OCI-LY1 (cell line): ENCODE data around the gene C3.

ENCODE experiments used
- H2AFZ ChIP-seq: fragments of 200-600 bp; sonication (generic), shearing (Covaris generic); 2 replicates; pipeline ENCODE4 v1.6.0; 2014; ENCODE audit warnings: antibody characterized with exemption, mild to moderate bottlenecking, low read length
- H3F3A ChIP-seq: fragments of 200-600 bp; sonication (generic), shearing (Covaris generic); 2 replicates; pipeline ENCODE4 v1.6.0; 2014; ENCODE audit warnings: mild to moderate bottlenecking, antibody characterized with exemption, low read length, moderate library complexity; ENCODE audit not compliant: insufficient read depth
- H3K27ac ChIP-seq: fragments of 200-600 bp; sonication (generic); 2 replicates; pipeline ENCODE4 v1.5.1; 2014; ENCODE audit warnings: low read length, mixed run types, mild to moderate bottlenecking, low read depth; ENCODE audit not compliant: poor library complexity, severe bottlenecking
- H3K27me3 ChIP-seq: fragments of 200-600 bp; sonication (generic); 2 replicates; pipeline ENCODE4 v1.6.0; 2014; ENCODE audit warnings: antibody characterized with exemption, mild to moderate bottlenecking, low read length, moderate library complexity; ENCODE audit not compliant: insufficient read depth
- H3K36me3 ChIP-seq: fragments of 200-600 bp; sonication (generic); 2 replicates; pipeline ENCODE4 v1.6.1; 2014; ENCODE audit warnings: mild to moderate bottlenecking, antibody characterized with exemption, low read length, moderate library complexity, mixed read lengths; ENCODE audit not compliant: insufficient read depth
- H3K4me1 ChIP-seq: fragments of 200-600 bp; sonication (generic); 2 replicates; pipeline ENCODE4 v1.5.1; 2014; ENCODE audit warnings: mild to moderate bottlenecking, low read length, moderate library complexity; ENCODE audit not compliant: insufficient read depth, severe bottlenecking
- H3K4me2 ChIP-seq: fragments of 200-600 bp; sonication (generic), shearing (Covaris generic); 2 replicates; pipeline ENCODE4 v1.6.1; 2014; ENCODE audit warnings: low read length
- H3K4me3 ChIP-seq: fragments of 200-600 bp; sonication (generic); 2 replicates; pipeline ENCODE4 v1.5.1; 2014; ENCODE audit warnings: low read length, low read depth, mild to moderate bottlenecking, mixed read lengths; ENCODE audit not compliant: poor library complexity, severe bottlenecking
- H3K79me2 ChIP-seq: fragments of 200-600 bp; shearing (Covaris generic); 2 replicates; pipeline ENCODE4 v1.6.1; 2016; ENCODE audit warnings: mixed run types, low read length, mixed read lengths; ENCODE audit not compliant: insufficient read depth
- H3K9ac ChIP-seq: fragments of 200-600 bp; sonication (generic), shearing (Covaris generic); 2 replicates; pipeline ENCODE4 v1.6.1; 2014; ENCODE audit warnings: mild to moderate bottlenecking, low read length, mixed read lengths
- H3K9me2 ChIP-seq: fragments of 200-600 bp; sonication (generic), shearing (Covaris generic); 2 replicates; pipeline ENCODE4 v1.6.1; 2014; ENCODE audit warnings: low read depth, mild to moderate bottlenecking, low read length, mixed read lengths
- H3K9me3 ChIP-seq: fragments of 200-600 bp; shearing (Covaris generic); 2 replicates; pipeline ENCODE4 v1.6.1; 2014; ENCODE audit warnings: low read length, mixed read lengths
- H4K20me1 ChIP-seq: fragments of 200-600 bp; sonication (generic), shearing (Covaris generic); 2 replicates; pipeline ENCODE4 v1.6.0; 2016; ENCODE audit warnings: mild to moderate bottlenecking, low read length; ENCODE audit not compliant: insufficient read depth
- CTCF ChIP-seq: fragments of 200-600 bp; sonication (generic), shearing (Covaris generic); IDR thresholded peaks from 2 replicates; pipeline ENCODE4 v1.5.1; 2017; ENCODE audit warnings: mild to moderate bottlenecking, antibody characterized with exemption, low read length, moderate library complexity, mixed read lengths
- EZH2 ChIP-seq: fragments of 200-600 bp; sonication (generic), shearing (Covaris generic); IDR thresholded peaks from 2 replicates; pipeline ENCODE4 v1.8.0; 2017; ENCODE audit warnings: borderline replicate concordance, mixed run types, mild to moderate bottlenecking, antibody characterized with exemption, low read length, moderate library complexity, mixed read lengths

The C3 gene

GRCh38 chr19:6679139-6679538 is 41.3 kb downstream of the C3 start:
- H3K4me1 ChIP-seq = peaks cover 9% of the 10 kb centered on the region
- no peaks in the 10 kb centered on the region for H3K9me2 ChIP-seq
- no peak overlapping the region for H3K9ac ChIP-seq
- no peak overlapping the region for H3K4me2 ChIP-seq
- no peaks in the 10 kb centered on the region for H4K20me1 ChIP-seq
- no peaks in the 10 kb centered on the region for H3K36me3 ChIP-seq
- no peak overlapping the region for H3K27ac ChIP-seq
- TF ChIP-seq CTCF (no peak), EZH2 (no peak)
- no peak overlapping the region for H2AFZ ChIP-seq
- no peak overlapping the region for H3K4me3 ChIP-seq
- peaks cover 5% of the 10 kb centered on the region; the same call in 1 of the 2 replicates for H3K27me3 ChIP-seq
- no peaks in the 10 kb centered on the region for H3K79me2 ChIP-seq
- no peaks in the 10 kb centered on the region for H3F3A ChIP-seq
- H3K9me3 ChIP-seq = no peaks in the 10 kb centered on the region

- H3K4me3 ChIP-seq = no peak overlapping the region
- no peaks in the 10 kb centered on the region for H3F3A ChIP-seq
- H3K79me2 ChIP-seq = no peaks in the 10 kb centered on the region
- no peaks in the 10 kb centered on the region for H3K36me3 ChIP-seq
- TF ChIP-seq EZH2 = no peak
- TF ChIP-seq CTCF = no peak
- H2AFZ ChIP-seq = no peak overlapping the region
- H3K4me1 ChIP-seq = peaks cover 9% of the 10 kb centered on the region
- H3K9me2 ChIP-seq = no peaks in the 10 kb centered on the region
- no peaks in the 10 kb centered on the region for H3K9me3 ChIP-seq
- no peak overlapping the region for H3K27ac ChIP-seq
- H3K4me2 ChIP-seq = no peak overlapping the region
- H3K27me3 ChIP-seq = peaks cover 5% of the 10 kb centered on the region; the same call in 1 of the 2 replicates
- H3K9ac ChIP-seq = no peak overlapping the region
- no peaks in the 10 kb centered on the region for H4K20me1 ChIP-seq
Observed at GRCh38 chr19:6678690-6679109, 41.8 kb downstream of the C3 start.

GRCh38 chr19:6677883-6678689 is 42.4 kb downstream of the C3 start:
- no peak overlapping the region for H3K9ac ChIP-seq
- no peaks in the 10 kb centered on the region for H3K36me3 ChIP-seq
- no peak overlapping the region for H2AFZ ChIP-seq
- H3F3A ChIP-seq = no peaks in the 10 kb centered on the region
- no peaks in the 10 kb centered on the region for H4K20me1 ChIP-seq
- peaks cover 9% of the 10 kb centered on the region for H3K4me1 ChIP-seq
- peaks cover 5% of the 10 kb centered on the region; the same call in 1 of the 2 replicates for H3K27me3 ChIP-seq
- H3K4me3 ChIP-seq = no peak overlapping the region
- H3K9me2 ChIP-seq = no peaks in the 10 kb centered on the region
- no peak for TF ChIP-seq EZH2
- no peak for TF ChIP-seq CTCF
- H3K79me2 ChIP-seq = no peaks in the 10 kb centered on the region
- H3K4me2 ChIP-seq = no peak overlapping the region
- H3K9me3 ChIP-seq = no peaks in the 10 kb centered on the region
- H3K27ac ChIP-seq = no peak overlapping the region
